GM19099 (cell line): Measurements from ENCODE around the gene GJD4.

Source experiments
- POLR2A ChIP-seq: IDR thresholded peaks from 3 replicates; pipeline ENCODE4 v1.6.1; 2011; ENCODE audit warnings: low read depth; ENCODE audit not compliant: insufficient read length; ENCODE audit errors: extremely low read depth

GJD4 gene, protein sequence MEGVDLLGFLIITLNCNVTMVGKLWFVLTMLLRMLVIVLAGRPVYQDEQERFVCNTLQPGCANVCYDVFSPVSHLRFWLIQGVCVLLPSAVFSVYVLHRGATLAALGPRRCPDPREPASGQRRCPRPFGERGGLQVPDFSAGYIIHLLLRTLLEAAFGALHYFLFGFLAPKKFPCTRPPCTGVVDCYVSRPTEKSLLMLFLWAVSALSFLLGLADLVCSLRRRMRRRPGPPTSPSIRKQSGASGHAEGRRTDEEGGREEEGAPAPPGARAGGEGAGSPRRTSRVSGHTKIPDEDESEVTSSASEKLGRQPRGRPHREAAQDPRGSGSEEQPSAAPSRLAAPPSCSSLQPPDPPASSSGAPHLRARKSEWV

DNA sequence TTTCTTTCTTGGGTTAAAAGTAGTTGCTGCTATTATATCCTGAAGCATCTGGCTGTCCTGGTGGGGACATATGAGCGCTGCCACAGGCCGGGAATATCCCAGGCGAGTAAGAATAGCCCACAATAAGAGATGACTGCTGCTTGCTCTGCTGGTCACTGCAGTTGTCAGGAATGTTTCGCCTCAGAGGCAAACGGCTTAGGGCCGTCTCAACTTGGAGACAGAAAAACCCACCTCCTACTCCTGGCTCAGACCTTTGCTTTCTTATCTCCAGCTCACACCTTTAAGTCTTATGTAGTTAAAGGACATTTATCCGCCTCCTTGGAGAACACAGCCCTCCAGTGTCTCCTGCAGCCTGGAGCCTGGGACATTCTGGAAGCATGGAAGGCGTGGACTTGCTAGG is at the start of gene GJD4:
TSS of gene GJD4 (plus strand) at position 151 of the 400 bp plus-strand sequence. CDS start at position 378, 227 bp downstream.
- no peak for TF ChIP-seq POLR2A

DNA sequence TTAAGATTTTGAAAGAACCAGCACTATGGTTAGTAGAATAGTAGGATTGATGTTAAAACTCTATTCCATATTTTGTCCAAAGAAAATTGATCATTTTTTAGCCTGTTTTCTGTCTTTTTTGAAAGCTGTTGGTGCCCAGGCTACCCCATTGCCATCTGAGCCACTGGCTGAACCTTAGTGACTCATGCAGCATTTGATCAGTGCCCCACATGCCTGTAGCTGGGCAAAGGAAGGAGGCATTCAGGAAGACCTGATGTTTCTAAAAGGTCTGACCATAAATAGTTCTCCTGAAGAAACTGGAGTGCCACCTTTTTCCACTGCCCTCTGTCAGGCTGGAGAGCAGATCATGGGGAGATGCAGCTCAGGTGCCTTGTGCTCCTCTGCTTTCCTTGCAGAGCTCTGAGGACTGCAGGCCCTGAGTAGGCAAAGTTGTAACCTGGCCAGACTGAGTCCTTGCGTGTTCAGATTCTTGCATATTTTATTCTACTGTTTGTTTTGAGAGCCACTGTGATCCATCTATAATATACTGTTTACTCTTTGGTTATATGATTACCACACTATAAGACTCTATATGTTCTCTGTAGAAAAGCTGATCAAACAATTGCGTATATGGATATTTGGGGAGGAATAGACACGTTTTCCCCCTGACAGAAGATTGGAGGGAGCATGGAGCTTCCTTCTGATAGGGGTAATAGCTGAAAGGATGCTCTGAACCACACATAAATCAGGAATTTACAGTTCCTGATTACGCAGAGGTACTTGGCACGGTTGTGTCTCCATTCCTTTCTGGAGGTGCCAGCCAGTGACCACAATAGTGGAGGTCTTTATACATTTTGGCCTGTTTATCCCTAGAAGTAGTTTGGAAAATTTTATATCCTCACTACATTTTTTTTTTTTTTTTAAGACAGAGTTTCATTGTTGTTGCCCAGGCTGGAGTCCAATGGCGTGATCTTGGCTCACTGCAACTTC is 48.9 kb upstream of the GJD4 start:
- no peak for TF ChIP-seq POLR2A

DNA sequence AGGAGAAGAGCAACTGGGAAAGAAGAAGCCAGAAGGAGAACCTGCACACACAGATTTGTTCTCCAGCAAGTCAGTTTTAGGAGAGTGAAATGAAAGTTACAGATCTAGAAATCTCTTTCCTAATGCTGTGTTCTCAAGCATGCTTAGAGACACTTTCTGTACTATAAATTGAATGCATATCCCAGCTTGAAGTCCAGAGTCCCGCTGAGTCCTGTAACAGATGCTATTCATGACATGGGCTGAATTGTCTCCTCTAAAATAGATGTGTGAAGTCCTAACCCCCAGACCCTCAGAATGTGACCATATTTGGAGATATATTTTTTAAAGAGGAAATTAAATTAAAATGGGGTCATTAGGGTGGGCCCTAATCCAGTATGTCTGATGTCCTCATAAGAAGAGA is 46.9 kb upstream of the GJD4 start:
- TF ChIP-seq POLR2A: no peak

DNA sequence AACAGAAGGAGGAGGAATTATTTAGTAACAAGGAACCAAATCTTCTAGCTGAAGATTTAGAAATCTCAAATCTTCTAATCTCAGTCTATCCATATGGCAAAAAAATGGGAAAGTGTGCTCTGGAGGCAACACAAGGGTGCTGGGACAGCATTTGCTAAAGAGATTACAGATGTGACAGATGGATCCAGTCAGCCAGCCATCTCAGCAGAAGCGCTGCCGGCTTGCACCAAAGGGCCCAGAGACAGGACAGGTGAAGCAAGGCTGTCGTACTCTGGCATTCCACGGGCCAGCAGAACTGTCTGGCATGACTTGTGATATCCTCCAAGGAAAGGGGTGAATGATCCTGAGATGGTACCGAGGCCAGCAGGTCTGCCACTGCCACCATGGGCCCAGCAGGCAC is 45.7 kb upstream of the GJD4 start:
- TF ChIP-seq POLR2A: no peak

DNA sequence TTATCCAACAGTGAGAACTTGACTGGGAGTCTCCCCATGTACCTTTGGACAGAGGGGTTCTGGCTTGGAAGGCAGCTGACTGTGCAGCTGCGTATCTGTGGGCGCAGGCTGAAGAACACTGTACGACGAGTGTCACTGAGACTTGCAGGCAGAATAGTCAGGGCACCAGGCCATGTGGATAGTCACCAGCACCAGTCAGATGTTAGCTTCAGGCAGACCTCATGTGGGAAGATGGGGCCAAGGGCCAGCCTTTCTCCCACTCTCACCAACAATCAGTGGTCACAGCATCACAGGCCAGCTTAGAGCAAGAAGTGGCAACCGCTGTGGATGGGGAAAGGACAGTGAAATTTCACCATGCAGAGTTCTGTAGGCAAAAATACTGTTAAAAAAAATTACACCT is 43.4 kb upstream of the GJD4 start:
- TF ChIP-seq POLR2A: no peak

DNA sequence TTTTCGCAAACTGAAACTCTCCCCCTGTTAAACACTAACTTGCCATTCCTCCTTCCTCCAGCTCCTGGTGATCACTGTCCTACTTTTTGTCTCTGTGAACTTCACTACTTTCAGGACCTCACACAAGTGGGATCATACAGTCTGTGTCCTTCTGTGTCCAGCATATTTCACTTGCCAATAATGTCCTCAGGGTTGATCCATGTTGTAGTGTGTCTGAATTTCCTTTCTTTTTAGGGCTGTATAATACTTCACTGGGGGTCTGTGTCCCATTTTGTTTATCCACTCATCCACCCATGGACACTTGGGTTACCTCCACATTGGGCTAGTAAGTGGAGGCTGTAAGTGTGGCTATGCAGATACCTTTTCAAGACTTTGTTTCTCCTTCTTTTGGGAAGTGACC is 42.7 kb upstream of the GJD4 start:
- no peak for TF ChIP-seq POLR2A

DNA sequence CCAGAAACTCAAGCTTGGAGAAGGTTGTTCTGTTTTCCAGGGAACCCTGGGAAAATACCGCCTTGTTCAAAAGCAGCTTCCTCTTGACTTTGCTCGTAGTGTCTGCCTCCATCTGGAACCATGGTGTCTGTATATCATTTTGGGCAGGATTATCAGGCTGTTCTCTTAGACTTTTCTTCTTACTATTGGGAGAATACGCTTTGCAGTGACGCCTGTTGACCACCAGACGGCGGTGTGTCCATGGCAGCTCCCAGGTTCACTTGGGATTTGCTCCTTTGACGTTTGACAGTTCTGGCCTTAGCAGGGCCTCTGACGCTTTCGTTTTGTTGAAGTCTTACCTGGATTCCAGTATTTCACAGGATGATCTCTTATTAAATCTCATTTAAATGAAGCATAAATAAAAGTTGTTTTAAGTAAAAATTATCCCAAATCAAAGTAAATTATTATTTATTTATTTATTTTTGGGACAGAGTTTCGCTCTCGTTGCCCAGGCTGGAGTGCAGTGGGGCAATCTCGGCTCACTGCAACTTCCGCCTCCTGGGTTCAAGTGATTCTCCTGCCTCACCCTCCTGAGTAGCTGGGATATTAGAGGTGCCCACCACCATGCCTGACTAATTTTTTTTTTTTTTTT is 41.8 kb upstream of the GJD4 start:
- TF ChIP-seq POLR2A: no peak

DNA sequence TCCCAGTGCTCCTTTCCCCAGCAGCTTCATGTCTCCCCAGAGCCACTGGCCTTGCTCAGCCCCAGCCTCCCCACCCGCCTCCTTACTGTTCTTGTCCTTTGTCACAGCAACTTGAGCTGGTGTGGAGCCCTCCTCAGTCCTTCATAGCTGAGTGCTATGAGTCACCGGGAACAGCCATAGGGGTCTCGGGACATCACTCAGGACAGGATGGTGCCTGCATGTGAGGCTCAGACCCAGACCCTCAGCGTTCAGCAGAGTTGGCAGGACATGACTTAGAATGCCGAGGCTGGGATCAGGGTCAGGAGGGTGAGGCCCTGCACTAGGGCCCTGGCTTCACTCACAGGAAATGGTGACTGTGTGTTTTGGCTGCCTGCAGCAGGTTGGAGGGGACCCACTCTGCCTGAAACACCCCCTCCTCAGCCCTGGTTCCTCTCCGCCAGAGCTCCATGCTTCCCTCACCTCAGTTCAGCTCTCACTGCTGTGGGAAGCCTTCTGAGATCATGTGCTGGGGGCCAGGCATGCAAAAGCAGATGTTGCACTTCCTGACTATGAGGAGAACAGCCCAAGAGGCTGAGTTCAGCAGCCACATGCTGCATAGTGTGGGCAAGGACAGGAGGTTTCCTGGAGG is 40.7 kb upstream of the GJD4 start:
- TF ChIP-seq POLR2A: no peak

DNA sequence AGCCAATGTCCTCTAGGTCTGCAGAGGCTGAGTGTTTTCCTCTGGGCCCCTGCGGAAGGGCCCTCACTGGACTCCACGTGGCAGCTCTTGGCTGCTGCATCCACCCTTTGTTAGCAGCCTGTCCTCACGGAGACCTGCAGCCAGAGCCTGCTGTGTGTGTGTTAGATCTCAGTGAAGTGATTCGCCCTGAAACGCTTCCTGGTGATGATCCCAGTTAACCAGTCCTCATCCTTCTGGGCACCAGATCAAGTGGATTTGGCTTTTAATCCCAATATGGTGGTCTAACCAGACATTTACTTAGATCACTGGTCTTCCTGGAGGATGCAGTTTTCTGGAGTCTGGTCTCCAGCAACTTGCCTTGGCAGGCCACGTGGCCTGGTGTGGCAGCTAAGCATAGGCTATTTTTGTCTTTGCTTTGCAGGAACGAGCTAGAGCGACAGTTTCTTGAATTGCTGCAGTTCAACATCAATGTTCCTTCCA is 39.5 kb upstream of the GJD4 start:
- TF ChIP-seq POLR2A: no peak

DNA sequence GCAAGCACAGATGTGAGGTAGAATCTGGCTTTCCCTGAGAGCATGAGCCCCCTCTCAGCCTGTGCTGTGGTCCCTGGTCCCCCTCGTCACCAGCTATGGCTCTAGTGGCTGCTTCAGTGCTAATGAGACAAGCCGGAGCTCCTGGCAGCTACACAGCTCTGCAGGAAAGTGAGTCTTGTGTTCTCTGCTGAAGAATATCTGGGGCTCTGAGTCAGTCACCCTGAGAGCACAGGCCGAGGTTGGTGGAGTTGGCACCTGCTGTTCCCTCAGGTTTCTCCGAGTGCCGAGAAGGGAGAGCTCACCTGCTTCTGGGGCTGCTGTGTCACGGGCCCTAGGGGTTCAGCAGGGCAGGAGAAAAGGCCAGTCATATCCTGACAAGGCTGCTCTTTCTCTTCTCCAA is 37.2 kb upstream of the GJD4 start:
- no peak for TF ChIP-seq POLR2A

DNA sequence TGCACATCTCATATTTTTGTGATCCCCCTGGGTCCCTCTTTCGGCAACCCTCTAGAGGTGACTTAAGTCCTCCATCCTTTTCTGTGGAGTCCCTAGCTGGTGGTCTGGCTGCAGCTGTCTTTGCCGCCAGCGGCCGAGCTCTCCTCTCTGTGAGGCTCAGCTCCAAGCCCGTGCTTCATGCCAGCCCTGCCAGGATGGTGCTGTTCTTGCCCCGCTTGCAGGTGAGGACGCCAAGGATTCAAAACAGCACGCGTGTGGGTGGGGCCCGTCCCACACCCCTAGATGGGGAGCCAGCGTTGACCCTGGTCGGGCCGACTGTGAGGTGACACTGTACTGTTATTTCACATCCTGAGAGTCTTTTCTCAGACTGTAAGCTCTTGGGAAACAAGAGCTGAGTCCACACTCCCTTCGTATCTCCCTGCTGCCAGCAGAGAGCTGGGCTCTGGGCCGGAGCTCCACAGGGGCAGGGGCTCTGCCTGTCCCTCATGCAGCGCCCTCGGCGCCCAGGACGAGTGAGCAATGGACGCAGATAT is 36.6 kb upstream of the GJD4 start:
- no peak for TF ChIP-seq POLR2A

DNA sequence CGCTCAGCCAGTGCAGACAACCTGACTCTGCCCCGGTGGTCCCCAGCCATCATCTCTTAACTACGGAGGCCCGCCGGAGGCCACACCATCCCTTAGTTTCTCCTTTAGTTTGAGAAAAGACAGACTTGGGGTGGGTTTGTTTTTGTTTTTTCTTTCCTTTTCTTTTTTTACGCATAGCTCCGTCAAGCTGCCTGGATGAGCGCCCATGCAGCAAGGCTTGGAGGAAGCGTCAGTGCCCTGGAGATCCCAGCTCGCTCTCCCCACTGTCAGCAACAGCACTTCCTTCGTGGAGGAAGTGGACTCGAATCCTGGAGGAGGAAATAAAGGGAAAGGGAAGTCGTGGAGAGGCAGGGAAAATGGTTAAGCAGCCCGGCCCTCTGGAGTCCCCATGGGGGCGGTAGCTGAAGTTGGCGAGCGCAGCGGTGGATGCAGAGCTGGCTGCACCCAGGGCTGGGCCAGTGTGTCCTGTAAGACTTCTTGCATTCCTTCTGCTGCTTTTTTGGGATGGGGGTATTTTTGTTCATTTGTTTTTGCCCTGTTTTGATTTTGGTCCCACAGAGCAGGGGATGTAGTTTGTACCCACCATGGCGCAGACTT is 35.9 kb upstream of the GJD4 start:
- TF ChIP-seq POLR2A: no peak

DNA sequence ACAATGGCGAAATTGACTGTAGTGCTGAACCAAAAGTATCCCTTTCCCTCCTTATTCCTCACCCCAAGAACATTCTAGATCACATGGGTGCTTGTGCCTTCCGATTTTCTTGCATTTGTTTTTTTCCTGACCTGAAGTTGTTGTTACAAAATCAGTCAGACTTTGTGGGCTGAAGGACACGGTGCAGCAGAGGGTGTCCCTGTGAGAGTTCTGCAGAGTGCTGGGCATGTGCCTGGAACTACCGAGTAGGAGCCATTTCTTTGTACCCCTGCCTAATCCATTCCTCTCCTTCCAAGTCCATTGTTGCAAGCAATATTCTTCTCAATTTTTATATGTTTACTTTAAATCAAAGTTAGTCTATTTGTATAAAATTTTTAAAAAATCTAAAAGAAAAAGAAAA is 35.3 kb upstream of the GJD4 start:
- TF ChIP-seq POLR2A: no peak

DNA sequence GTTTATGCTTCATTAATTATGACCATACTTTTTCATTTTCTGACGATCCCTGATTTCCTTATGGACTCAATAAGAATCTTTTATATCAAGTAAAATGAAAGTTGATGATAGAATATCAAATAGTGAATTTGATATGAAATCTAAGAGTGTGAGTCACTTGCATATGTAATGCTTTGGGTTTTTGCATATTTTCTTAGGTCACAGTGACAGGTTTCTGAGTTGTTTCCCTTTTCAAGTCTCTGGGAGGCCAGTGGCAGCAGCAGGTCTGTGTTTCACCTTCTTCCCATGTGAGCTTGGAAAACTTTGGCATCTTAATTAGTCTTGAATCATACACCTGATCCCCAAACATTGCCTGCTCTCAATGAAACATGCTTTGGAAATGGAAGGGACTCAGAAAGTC is 34.7 kb upstream of the GJD4 start:
- TF ChIP-seq POLR2A: no peak
